Astrocyte (in vitro differentiated cells and primary cell): ENCODE measurements around the gene GPR162. TPM values are rescaled to one million over a fixed set of nuclear protein-coding genes. Genes with fewer than 3 reads are reported as not detected.
"Not testable (repeated sequence)": the region's sequence is repeated elsewhere in the genome, so short reads cannot be mapped to it uniquely, and the experiment has no call there.

Source experiments
- DNase-seq: peaks from one replicate; pipeline ENCODE4 v3.0.0-alpha.2; 2010; ENCODE audit warnings: low read depth
- FAIRE-seq: peaks from 2 replicates; lab custom pipeline; 2011; peaks lifted over from hg19 to GRCh38; lab: Jason Lieb, UNC
- H2AFZ ChIP-seq: 2 replicates; pipeline ENCODE4 v1.6.0; 2012; ENCODE audit warnings: low read depth, low read length, inconsistent platforms
- H3K27ac ChIP-seq: 2 replicates; pipeline ENCODE4 v1.5.1; 2011; ENCODE audit warnings: low read depth, low read length, inconsistent platforms
- H3K27me3 ChIP-seq: 2 replicates; pipeline ENCODE4 v1.6.0; 2011; ENCODE audit warnings: low read length, inconsistent platforms; ENCODE audit not compliant: insufficient read depth
- H3K36me3 ChIP-seq: 2 replicates; pipeline ENCODE4 v1.5.1; 2011; ENCODE audit warnings: low read length, inconsistent platforms; ENCODE audit not compliant: insufficient read depth
- H3K4me1 ChIP-seq: 2 replicates; pipeline ENCODE4 v1.5.1; 2011; ENCODE audit warnings: low read length, inconsistent platforms; ENCODE audit not compliant: insufficient read depth
- H3K4me2 ChIP-seq: 2 replicates; pipeline ENCODE4 v1.6.0; 2012; ENCODE audit warnings: low read length, inconsistent platforms
- H3K4me3 ChIP-seq: 2 replicates; pipeline ENCODE4 v1.5.1; 2011; ENCODE audit warnings: low read depth, mild to moderate bottlenecking, low read length, inconsistent platforms; ENCODE audit not compliant: insufficient read depth
- H3K79me2 ChIP-seq: 2 replicates; pipeline ENCODE4 v1.6.0; 2012; ENCODE audit warnings: mild to moderate bottlenecking, low read length, inconsistent platforms; ENCODE audit not compliant: insufficient read depth
- H3K9ac ChIP-seq: 2 replicates; pipeline ENCODE4 v1.6.0; 2012; ENCODE audit warnings: mild to moderate bottlenecking, low read length, inconsistent platforms
- H3K9me3 ChIP-seq: 2 replicates; pipeline ENCODE4 v1.5.1; 2012; ENCODE audit warnings: low read depth, mild to moderate bottlenecking, low read length, inconsistent platforms; ENCODE audit not compliant: insufficient read depth
- H4K20me1 ChIP-seq: 2 replicates; pipeline ENCODE4 v1.6.0; 2012; ENCODE audit warnings: low read length, inconsistent platforms; ENCODE audit not compliant: insufficient read depth
- H3K27ac Mint-ChIP-seq: one replicate; pipeline ENCODE4 v1.8.0; 2021; ENCODE audit warnings: mild to moderate bottlenecking, mixed read lengths; ENCODE audit not compliant: unreplicated experiment
- H3K27me3 Mint-ChIP-seq: one replicate; pipeline ENCODE4 v1.8.0; 2021; ENCODE audit warnings: low read depth, mixed read lengths; ENCODE audit not compliant: unreplicated experiment
- H3K36me3 Mint-ChIP-seq: one replicate; pipeline ENCODE4 v1.8.0; 2021; ENCODE audit warnings: low read depth, mixed read lengths; ENCODE audit not compliant: unreplicated experiment
- H3K4me1 Mint-ChIP-seq: one replicate; pipeline ENCODE4 v1.8.0; 2021; ENCODE audit warnings: low read depth, mixed read lengths; ENCODE audit not compliant: unreplicated experiment
- H3K4me3 Mint-ChIP-seq: one replicate; pipeline ENCODE4 v1.8.0; 2021; ENCODE audit warnings: mild to moderate bottlenecking, moderate library complexity, mixed read lengths; ENCODE audit not compliant: unreplicated experiment
- H3K9me3 Mint-ChIP-seq: one replicate; pipeline ENCODE4 v1.8.0; 2021; ENCODE audit warnings: mild to moderate bottlenecking, mixed read lengths; ENCODE audit not compliant: unreplicated experiment
- CTCF ChIP-seq: IDR thresholded peaks from 2 replicates; pipeline ENCODE4 v1.5.1; 2011; ENCODE audit warnings: low read depth, mild to moderate bottlenecking, inconsistent platforms, low read length, moderate library complexity; ENCODE audit not compliant: insufficient read depth
- EZH2 ChIP-seq: IDR thresholded peaks from 2 replicates; pipeline ENCODE4 v1.6.1; 2012; ENCODE audit warnings: mild to moderate bottlenecking, low read length, inconsistent platforms; ENCODE audit not compliant: insufficient read depth
- total RNA-seq: library from RNA; stranded (reverse); gene quantifications from 2 replicates; pipeline ENCODE4 v1.2.1, GENCODE V29; 2021

GPR162 gene
- total RNA-seq, 1 donor from 2014 or later = 6.2 TPM

DNA sequence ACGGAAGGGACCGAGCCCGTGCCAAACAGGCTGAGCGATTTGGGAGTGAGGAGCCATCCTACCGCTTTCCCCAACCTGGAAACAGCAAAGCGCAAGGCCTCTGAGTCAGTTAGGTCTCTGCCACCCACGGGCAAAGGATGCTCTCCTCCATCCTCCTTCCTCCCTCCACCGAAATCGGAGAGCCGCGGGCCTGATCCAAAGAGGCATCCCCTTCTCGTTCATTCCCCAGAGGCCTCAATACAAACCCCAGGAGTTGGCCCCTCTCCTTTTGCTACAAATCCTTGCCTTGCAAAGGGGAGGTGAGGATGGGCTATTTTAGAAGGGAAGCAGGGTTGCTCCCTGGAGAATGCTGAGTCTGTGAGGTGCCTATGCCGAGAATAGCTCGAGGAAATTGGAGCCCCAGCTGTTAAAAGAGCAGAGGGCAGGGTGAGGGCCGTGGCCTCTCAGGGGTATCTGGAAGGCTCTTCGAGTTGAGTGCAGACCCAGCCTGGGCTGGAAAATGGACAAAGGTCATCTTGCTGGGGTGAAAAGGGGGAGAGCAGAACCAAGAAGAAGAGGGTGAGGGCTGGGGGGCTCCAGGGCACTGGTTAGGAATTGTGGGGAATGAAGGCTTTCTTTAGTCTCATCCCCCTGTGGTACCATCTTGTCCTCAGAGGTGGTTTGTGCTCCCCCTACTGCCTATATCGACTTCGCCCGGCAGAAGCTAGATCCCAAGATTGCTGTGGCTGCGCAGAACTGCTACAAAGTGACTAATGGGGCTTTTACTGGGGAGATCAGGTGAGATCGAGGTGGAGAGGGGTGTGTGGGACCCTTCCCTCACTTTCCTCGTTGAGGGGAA is 46.8 kb downstream of the GPR162 start:
- Mint-ChIP-seq H3K4me1 (peaks cover 23% of the 10 kb centered on the region), H3K27ac (peak overlapping the region; percentile 86), H3K9me3 (no peaks in the 10 kb centered on the region), H3K36me3 (peaks cover 37% of the 10 kb centered on the region), H3K27me3 (no peaks in the 10 kb centered on the region), H3K4me3 (peak overlapping the region; percentile 96)
- Histone ChIP-seq H3K9ac (peak overlapping the region; percentile 92), H3K4me1 (peaks cover 37% of the 10 kb centered on the region), H3K27ac (peak overlapping the region; percentile 70), H4K20me1 (peaks cover 49% of the 10 kb centered on the region), H3K79me2 (peaks cover 55% of the 10 kb centered on the region), H3K36me3 (peaks cover 24% of the 10 kb centered on the region), H2AFZ (no peak overlapping the region), H3K4me2 (peak overlapping the region; percentile 94), H3K27me3 (no peaks in the 10 kb centered on the region), H3K4me3 (peak overlapping the region; percentile 88), H3K9me3 (no peaks in the 10 kb centered on the region)
- no peak for TF ChIP-seq EZH2
- TF ChIP-seq CTCF = peak; percentile 20
- DNase-seq (no peak), FAIRE-seq (no peak)

DNA sequence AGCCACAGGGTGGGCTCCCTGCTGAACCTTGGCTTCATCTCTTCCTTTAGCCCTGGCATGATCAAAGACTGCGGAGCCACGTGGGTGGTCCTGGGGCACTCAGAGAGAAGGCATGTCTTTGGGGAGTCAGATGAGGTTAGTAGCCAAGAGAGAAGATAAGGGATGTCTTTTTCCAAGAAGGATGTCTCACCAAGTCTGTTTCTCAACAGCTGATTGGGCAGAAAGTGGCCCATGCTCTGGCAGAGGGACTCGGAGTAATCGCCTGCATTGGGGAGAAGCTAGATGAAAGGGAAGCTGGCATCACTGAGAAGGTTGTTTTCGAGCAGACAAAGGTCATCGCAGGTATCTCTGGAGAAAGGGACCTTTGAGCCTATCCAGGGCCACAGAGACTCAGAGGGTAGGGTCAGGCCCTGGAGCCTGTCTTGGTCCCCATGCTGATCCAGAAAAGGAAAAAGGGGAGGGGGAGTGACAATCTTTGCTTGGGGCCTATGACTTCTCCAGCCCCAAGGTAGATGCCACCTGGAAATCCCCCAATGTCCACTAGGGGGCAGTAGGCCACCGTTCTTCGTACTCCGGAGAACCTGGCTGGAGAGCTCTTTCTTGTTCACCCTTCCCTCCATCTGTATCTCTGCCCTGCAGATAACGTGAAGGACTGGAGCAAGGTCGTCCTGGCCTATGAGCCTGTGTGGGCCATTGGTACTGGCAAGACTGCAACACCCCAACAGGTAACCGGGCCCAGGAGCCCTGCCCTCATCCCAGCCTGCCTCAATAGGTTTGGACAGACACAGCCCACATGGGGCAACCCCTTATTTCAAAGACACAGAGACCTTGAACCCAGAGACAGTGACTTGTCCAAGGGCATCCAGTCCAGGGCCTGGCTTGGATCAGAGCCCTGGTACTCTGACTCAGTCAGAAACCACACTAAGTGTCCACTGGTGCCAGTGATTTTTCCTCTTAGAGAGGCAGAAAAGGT is 47.7 kb downstream of the GPR162 start:
- Histone ChIP-seq H2AFZ (no peak overlapping the region), H3K9ac (peak overlapping the region; percentile 92), H4K20me1 (peaks cover 49% of the 10 kb centered on the region), H3K79me2 (peaks cover 55% of the 10 kb centered on the region), H3K36me3 (peaks cover 24% of the 10 kb centered on the region), H3K27me3 (no peaks in the 10 kb centered on the region), H3K4me2 (peak overlapping the region; percentile 94), H3K9me3 (no peaks in the 10 kb centered on the region), H3K4me3 (peak overlapping the region; percentile 88), H3K27ac (no peak overlapping the region), H3K4me1 (peaks cover 37% of the 10 kb centered on the region)
- Mint-ChIP-seq H3K9me3 (no peaks in the 10 kb centered on the region), H3K4me1 (peaks cover 23% of the 10 kb centered on the region), H3K27ac (peak overlapping the region; percentile 86), H3K27me3 (no peaks in the 10 kb centered on the region), H3K4me3 (peak overlapping the region; percentile 96), H3K36me3 (peaks cover 34% of the 10 kb centered on the region)
- DNase-seq (no peak), FAIRE-seq (peak; percentile 17)
- TF ChIP-seq CTCF = peak; percentile 84
- TF ChIP-seq EZH2 = no peak

GRCh38 chr12:6870304-6870703 is 48.7 kb downstream of the GPR162 start:
- Histone ChIP-seq H3K36me3 (peaks cover 19% of the 10 kb centered on the region), H3K9ac (peak overlapping the region; percentile 30), H3K79me2 (peaks cover 55% of the 10 kb centered on the region), H4K20me1 (peaks cover 49% of the 10 kb centered on the region), H3K4me1 (peaks cover 37% of the 10 kb centered on the region)
- Mint-ChIP-seq H3K4me3 (peak overlapping the region; percentile 78), H3K36me3 (peaks cover 24% of the 10 kb centered on the region), H3K27ac (peak overlapping the region; percentile 41), H3K4me1 (peaks cover 23% of the 10 kb centered on the region)
- FAIRE-seq, H3K4me3 ChIP-seq, H3K9me3 Mint-ChIP-seq, DNase-seq, H3K27me3 Mint-ChIP-seq, H3K27me3 ChIP-seq, H3K4me2 ChIP-seq, H3K27ac ChIP-seq, H2AFZ ChIP-seq, H3K9me3 ChIP-seq: not testable (repeated sequence)
